HCT116 (cell line): Measurements from ENCODE around the gene YBX2. TPM values are rescaled to one million over a fixed set of nuclear protein-coding genes. Genes with fewer than 3 reads are reported as not detected.
A peak's percentile ranks its signal among the peaks of the same experiment; 100 is the strongest.

Source experiments
- ATAC-seq: fragments of 200-7000 bp; cut with Tn5 transposase; 2 replicates; pipeline ENCODE4 v1.9.1; 2020; ENCODE audit warnings: mild to moderate bottlenecking, moderate library complexity
- BruUV-seq: library from RNA; stranded (reverse); fragments of 400-500 nt; replicated peaks from 2 replicates; lab custom pipeline; 2021; lab: Mats Ljungman, UMichigan
- CTCF ChIA-PET: fragments of 300-600 bp; sonication (Branson Sonifier 250); formaldehyde crosslinking; loops from one replicate; lab custom pipeline; 2021; ENCODE audit warnings: antibody characterized with exemption; lab: Charles Lee
- POLR2A ChIA-PET: fragments of 300-600, 350-600 bp; sonication (Branson Sonifier 250); formaldehyde crosslinking; loops from one replicate; lab custom pipeline; 2021; ENCODE audit warnings: antibody characterized with exemption; lab: Charles Lee
- RAD21 ChIA-PET, 2 experiments: fragments of 300-600 bp; sonication (Branson Sonifier 250); formaldehyde crosslinking; loops; one replicate each; lab custom pipeline; 2023; ENCODE audit warnings: low total read pairs in 2 of 2; ENCODE audit not compliant: uncharacterized antibody in 2 of 2, unreplicated experiment in 2 of 2, low non-redundant PET in 1 of 2; lab: Charles Lee
- DNase-seq: peaks from one replicate; pipeline ENCODE4 v3.0.0-alpha.2; 2010; ENCODE audit warnings: low read depth, low spot score
- H2AFZ ChIP-seq: fragments of 200-600 bp; shearing (Covaris generic), sonication (generic); 2 replicates; pipeline ENCODE4 v1.6.1; 2017; ENCODE audit warnings: low read depth, mixed run types, mixed read lengths, antibody characterized with exemption, low read length; ENCODE audit not compliant: poor library complexity, severe bottlenecking
- H3K27ac ChIP-seq: 2 replicates; pipeline ENCODE4 v1.5.1; 2012; ENCODE audit warnings: low read depth, low read length
- H3K27me3 ChIP-seq: fragments of 200-600 bp; sonication (generic); 2 replicates; pipeline ENCODE4 v1.6.1; 2016; ENCODE audit warnings: mixed run types, low read length, mixed read lengths; ENCODE audit not compliant: insufficient read depth
- H3K36me3 ChIP-seq, 2 experiments: fragments of 200-500 bp in 1 of 2; fragments of 200-600 bp in 1 of 2; sonication (Bioruptor generic) in 1 of 2; sonication (generic) in 1 of 2; 2 replicates each; pipeline versions ENCODE4 v1.5.1 to v1.6.1; 2014 to 2016; ENCODE audit warnings: low read length in 2 of 2, inconsistent platforms in 1 of 2, mixed read lengths in 1 of 2, mixed run types in 1 of 2; ENCODE audit not compliant: insufficient read depth in 2 of 2, control insufficient read depth in 1 of 2
- H3K4me1 ChIP-seq, 2 experiments: fragments of 200-600 bp in 1 of 2; sonication (generic) in 1 of 2; 2 replicates each; pipeline versions ENCODE4 v1.5.1 to v1.6.1; 2012 to 2017; ENCODE audit warnings: low read length in 2 of 2, inconsistent platforms in 1 of 2, mild to moderate bottlenecking in 1 of 2, mixed read lengths in 1 of 2, mixed run types in 1 of 2, moderate library complexity in 1 of 2; ENCODE audit not compliant: insufficient read depth in 2 of 2, control insufficient read depth in 1 of 2
- H3K4me2 ChIP-seq: fragments of 200-600 bp; sonication (generic); 2 replicates; pipeline ENCODE4 v1.6.1; 2017; ENCODE audit warnings: mixed run types, low read length, mixed read lengths
- H3K4me3 ChIP-seq, 2 experiments: fragments of 200-600 bp in 1 of 2; sonication (generic) in 1 of 2; replicated peaks in 1 of 2; 2 replicates each; pipeline ENCODE4 v1.5.1; 2011 to 2016; ENCODE audit warnings: low read length in 2 of 2, control low read depth in 1 of 2, low read depth in 1 of 2, mild to moderate bottlenecking in 1 of 2, mixed read lengths in 1 of 2, mixed run types in 1 of 2
- H3K79me2 ChIP-seq: fragments of 200-600 bp; sonication (generic); 2 replicates; pipeline ENCODE4 v1.6.1; 2017; ENCODE audit warnings: mild to moderate bottlenecking, mixed run types, low read length, moderate library complexity, mixed read lengths; ENCODE audit not compliant: insufficient read depth
- H3K9ac ChIP-seq: fragments of 200-600 bp; sonication (generic); 2 replicates; pipeline ENCODE4 v1.6.1; 2016; ENCODE audit warnings: low read length, mixed read lengths
- H3K9me2 ChIP-seq: fragments of 200-600 bp; sonication (generic), shearing (Covaris generic); 2 replicates; pipeline ENCODE4 v1.6.1; 2017; ENCODE audit warnings: mixed run types, mild to moderate bottlenecking, moderate library complexity; ENCODE audit not compliant: insufficient read depth
- H3K9me3 ChIP-seq, 2 experiments: fragments of 200-500 bp in 1 of 2; fragments of 200-600 bp in 1 of 2; sonication (Bioruptor generic) in 1 of 2; sonication (generic) in 1 of 2; 2 replicates each; pipeline ENCODE4 v1.6.1; 2014 to 2017; ENCODE audit warnings: low read length in 2 of 2, mixed read lengths in 2 of 2, inconsistent platforms in 1 of 2, low read depth in 1 of 2, mild to moderate bottlenecking in 1 of 2, mixed run types in 1 of 2, moderate library complexity in 1 of 2; ENCODE audit not compliant: control insufficient read depth in 1 of 2, insufficient read depth in 1 of 2
- H4K20me1 ChIP-seq: fragments of 200-600 bp; sonication (generic), shearing (Covaris generic); 2 replicates; pipeline ENCODE4 v1.6.1; 2017; ENCODE audit warnings: mixed run types, mild to moderate bottlenecking, moderate library complexity; ENCODE audit not compliant: insufficient read depth
- CTCF ChIP-seq, 3 experiments: fragments of 200-600 bp in 1 of 3; sonication (generic) in 1 of 3; IDR thresholded peaks in 2 of 3; conservative IDR thresholded peaks in 1 of 3; 2 replicates each; pipeline ENCODE4 v1.5.1; 2012 to 2017; ENCODE audit warnings: low read depth in 2 of 3, low read length in 2 of 3, antibody characterized with exemption in 1 of 3, borderline replicate concordance in 1 of 3, control low read depth in 1 of 3, mild to moderate bottlenecking in 1 of 3, mixed read lengths in 1 of 3, mixed run types in 1 of 3, moderate library complexity in 1 of 3; ENCODE audit not compliant: insufficient read depth in 1 of 3
- ELF1 ChIP-seq: IDR thresholded peaks from 2 replicates; pipeline ENCODE4 v1.6.1; 2012; ENCODE audit warnings: low read depth, borderline replicate concordance
- FOSL1 ChIP-seq: IDR thresholded peaks from 2 replicates; pipeline ENCODE4 v1.6.1; 2012; ENCODE audit warnings: low read depth
- POLR2AphosphoS5 ChIP-seq: IDR thresholded peaks from 2 replicates; pipeline ENCODE4 v1.6.1; 2011; ENCODE audit warnings: mild to moderate bottlenecking, low read depth, low read length, moderate library complexity
- REST ChIP-seq: IDR thresholded peaks from 2 replicates; pipeline ENCODE4 v1.6.1; 2012; ENCODE audit warnings: low read depth
- SRF ChIP-seq: IDR thresholded peaks from 2 replicates; pipeline ENCODE4 v1.6.1; 2012; ENCODE audit warnings: low read depth
- TCF7L2 ChIP-seq: IDR thresholded peaks from 2 replicates; pipeline ENCODE4 v1.7.0; 2011; ENCODE audit warnings: borderline replicate concordance, inconsistent platforms; ENCODE audit not compliant: insufficient read depth, insufficient read length; ENCODE audit errors: extremely low read depth
- YY1 ChIP-seq: IDR thresholded peaks from 2 replicates; pipeline ENCODE4 v1.6.1; 2011; ENCODE audit warnings: low read length, low read depth, moderate library complexity, mild to moderate bottlenecking; ENCODE audit not compliant: insufficient replicate concordance; ENCODE audit errors: extremely low read depth
- intact Hi-C: fragments of 100-400 bp; cut with micrococcal nuclease; formaldehyde crosslinking; loops from 2 replicates; pipeline ENCODE4 v1.10.0; 2022
- total RNA-seq: library from RNA; stranded (reverse); gene quantifications from one replicate; pipeline ENCODE4 v1.2.1, GENCODE V29; 2021; ENCODE audit not compliant: unreplicated experiment

YBX2 gene
- total RNA-seq, 1 experiment from 2014 or later: 2.3 TPM

DNA sequence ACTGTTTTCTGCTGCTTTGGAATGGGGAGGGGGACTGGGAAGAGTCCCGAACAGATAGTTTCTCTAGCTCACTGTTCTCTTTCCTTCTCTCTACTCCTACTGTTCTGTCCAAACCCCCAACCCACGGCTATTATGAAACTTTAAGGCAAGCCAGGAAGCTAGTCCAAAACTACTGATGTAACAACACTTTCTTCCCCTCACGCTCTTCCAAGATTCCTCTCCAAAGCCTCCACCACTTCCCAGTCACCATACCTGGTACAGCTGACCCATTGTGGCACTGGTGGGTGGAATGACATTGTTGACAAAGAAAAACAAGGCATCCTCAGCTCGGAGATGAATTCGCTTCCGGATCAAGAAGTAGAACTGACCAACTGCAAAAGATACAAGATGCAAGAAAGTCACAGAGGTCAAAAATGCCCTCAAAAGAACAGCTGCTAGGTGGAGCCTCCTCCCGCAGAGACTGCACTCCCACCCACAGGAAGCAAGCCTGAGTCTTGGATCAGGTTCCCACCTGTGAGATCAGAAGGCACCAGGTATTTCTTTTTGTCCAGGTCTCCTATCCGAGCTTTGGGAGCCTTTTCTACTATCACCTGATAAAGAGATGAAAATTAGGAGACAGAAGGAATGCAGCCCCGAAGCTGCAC lies 53.2 kb downstream of the YBX2 start (continued):
- no peak for TF ChIP-seq CTCF (IDR thresholded peaks at IDR 0.05 in 2 of 3, conservative IDR thresholded peaks at IDR 0.05 in 1 of 3; ENCODE audit: borderline replicate concordance in 1 of 3, insufficient read depth in 1 of 3, low read depth in 2 of 3, low read length in 2 of 3)
- no peak for TF ChIP-seq ELF1
- TF ChIP-seq REST: no peak
- TF ChIP-seq FOSL1: no peak

GRCh38 chr17:7240375-7240774 lies 54.1 kb downstream of the YBX2 start:
- ATAC-seq: no peak
- POLR2A ChIA-PET: interaction anchor here (1.1 to 2.9 kb wide), 2 partner anchors 22 to 53 kb away, joined by 4 to 13 read pairs; partner anchors contain the start of genes ACADVL and DLG4
- intact Hi-C loops: no loop called here
- H3K27me3 ChIP-seq: no peaks in the 10 kb centered on the region
- no TSS peak for BruUV-seq
- H3K36me3 ChIP-seq: peaks cover 21 to 39% of the 10 kb centered on the region in 2 experiments
- peak overlapping the region; percentile 79 for H3K4me2 ChIP-seq
- H3K9me2 ChIP-seq: no peaks in the 10 kb centered on the region
- no peaks in the 10 kb centered on the region for H3K9me3 ChIP-seq
- H3K9ac ChIP-seq: peak overlapping the region; percentile 41
- H4K20me1 ChIP-seq: no peaks in the 10 kb centered on the region
- peaks cover 51% of the 10 kb centered on the region for H3K79me2 ChIP-seq
- peak overlapping the region; percentile 92 for H3K27ac ChIP-seq
- TF ChIP-seq REST (no peak), POLR2AphosphoS5 (no peak), FOSL1 (no peak), SRF (no peak), TCF7L2 (no peak), YY1 (no peak)
- TF ChIP-seq, all 23 proteins: peak for 0
- H2AFZ ChIP-seq: no peak overlapping the region
- CTCF ChIA-PET: no interaction called here
- H3K4me3 ChIP-seq: peak overlapping the region in 1 of 2 experiments; percentile 40; a peak in 2 of 4 replicates
- RAD21 ChIA-PET: no interaction called here
- H3K4me1 ChIP-seq: peaks cover 31 to 54% of the 10 kb centered on the region in 2 experiments
- DNase-seq: no peak
